A673 (cell line): Measurements from ENCODE around the gene SPEG. TPM values are rescaled to one million over a fixed set of nuclear protein-coding genes. Genes with fewer than 3 reads are reported as not detected.

ENCODE experiments used
- BruUV-seq: library from RNA; stranded (reverse); fragments of 400-500 nt; replicated peaks from 2 replicates; lab custom pipeline; 2021; lab: Mats Ljungman, UMichigan
- CTCF ChIA-PET: fragments of 300-600 bp; sonication (Branson Sonifier 250); formaldehyde crosslinking; loops from one replicate; lab custom pipeline; 2022; ENCODE audit warnings: antibody characterized with exemption; lab: Charles Lee
- POLR2A ChIA-PET: fragments of 300-600 bp; sonication (Branson Sonifier 250); formaldehyde crosslinking; loops from one replicate; lab custom pipeline; 2022; ENCODE audit warnings: antibody characterized with exemption; ENCODE audit not compliant: low non-redundant PET; lab: Charles Lee
- DNase-seq: peaks from one replicate; pipeline ENCODE4 v3.0.0-alpha.2; 2015; ENCODE audit warnings: low spot score
- H3K27ac ChIP-seq: fragments of 200-600 bp; sonication (generic); 2 replicates; pipeline ENCODE4 v1.5.1; 2016; ENCODE audit warnings: mixed run types, low read depth, mild to moderate bottlenecking, mixed read lengths, antibody characterized with exemption, low read length; ENCODE audit not compliant: poor library complexity, severe bottlenecking
- H3K27me3 ChIP-seq: fragments of 200-600 bp; sonication (generic); replicated peaks from 2 replicates; pipeline ENCODE4 v1.6.1; 2017; ENCODE audit warnings: mixed run types, low read depth, mild to moderate bottlenecking, mixed read lengths, antibody characterized with exemption, low read length; ENCODE audit not compliant: insufficient read depth, poor library complexity
- H3K36me3 ChIP-seq: fragments of 200-600 bp; sonication (generic); 2 replicates; pipeline ENCODE4 v1.6.1; 2016; ENCODE audit warnings: mixed run types, mild to moderate bottlenecking, mixed read lengths, antibody characterized with exemption, low read length; ENCODE audit not compliant: insufficient read depth, poor library complexity, severe bottlenecking
- H3K4me1 ChIP-seq: fragments of 200-600 bp; sonication (generic); 2 replicates; pipeline ENCODE4 v1.6.1; 2017; ENCODE audit warnings: mixed run types, mild to moderate bottlenecking, mixed read lengths, antibody characterized with exemption, low read length; ENCODE audit not compliant: insufficient read depth, poor library complexity, severe bottlenecking
- H3K4me3 ChIP-seq: fragments of 200-600 bp; sonication (generic); 2 replicates; pipeline ENCODE4 v1.5.1; 2016; ENCODE audit warnings: low read depth, mixed run types, mild to moderate bottlenecking, mixed read lengths, low read length; ENCODE audit not compliant: poor library complexity, severe bottlenecking
- H3K9me3 ChIP-seq: fragments of 200-600 bp; sonication (generic); 2 replicates; pipeline ENCODE4 v1.6.1; 2016; ENCODE audit warnings: mixed run types, low read depth, mild to moderate bottlenecking, mixed read lengths, antibody characterized with exemption, low read length; ENCODE audit not compliant: poor library complexity, severe bottlenecking
- CTCF ChIP-seq: fragments of 300-800, 200-600 bp; sonication (generic); conservative IDR thresholded peaks from 2 replicates; pipeline ENCODE4 v1.5.1; 2017; ENCODE audit warnings: low read depth, mild to moderate bottlenecking, antibody characterized with exemption, low read length, moderate library complexity, mixed read lengths
- EZH2 ChIP-seq: fragments of 200-600 bp; sonication (generic); IDR thresholded peaks from 2 replicates; pipeline ENCODE4 v1.6.1; 2017; ENCODE audit warnings: borderline replicate concordance, low read depth, mild to moderate bottlenecking, mixed read lengths, antibody characterized with exemption, low read length; ENCODE audit not compliant: poor library complexity, severe bottlenecking
- intact Hi-C: fragments of 100-400 bp; cut with micrococcal nuclease; formaldehyde crosslinking; loops from one replicate; pipeline ENCODE4 v1.10.0; 2022; ENCODE audit not compliant: unreplicated experiment
- total RNA-seq: library from RNA; stranded (reverse); gene quantifications from 2 replicates; pipeline ENCODE4 v1.2.3, GENCODE V29; 2021

Gene SPEG
- total RNA-seq, 1 experiment from 2014 or later = 8.4 TPM

DNA sequence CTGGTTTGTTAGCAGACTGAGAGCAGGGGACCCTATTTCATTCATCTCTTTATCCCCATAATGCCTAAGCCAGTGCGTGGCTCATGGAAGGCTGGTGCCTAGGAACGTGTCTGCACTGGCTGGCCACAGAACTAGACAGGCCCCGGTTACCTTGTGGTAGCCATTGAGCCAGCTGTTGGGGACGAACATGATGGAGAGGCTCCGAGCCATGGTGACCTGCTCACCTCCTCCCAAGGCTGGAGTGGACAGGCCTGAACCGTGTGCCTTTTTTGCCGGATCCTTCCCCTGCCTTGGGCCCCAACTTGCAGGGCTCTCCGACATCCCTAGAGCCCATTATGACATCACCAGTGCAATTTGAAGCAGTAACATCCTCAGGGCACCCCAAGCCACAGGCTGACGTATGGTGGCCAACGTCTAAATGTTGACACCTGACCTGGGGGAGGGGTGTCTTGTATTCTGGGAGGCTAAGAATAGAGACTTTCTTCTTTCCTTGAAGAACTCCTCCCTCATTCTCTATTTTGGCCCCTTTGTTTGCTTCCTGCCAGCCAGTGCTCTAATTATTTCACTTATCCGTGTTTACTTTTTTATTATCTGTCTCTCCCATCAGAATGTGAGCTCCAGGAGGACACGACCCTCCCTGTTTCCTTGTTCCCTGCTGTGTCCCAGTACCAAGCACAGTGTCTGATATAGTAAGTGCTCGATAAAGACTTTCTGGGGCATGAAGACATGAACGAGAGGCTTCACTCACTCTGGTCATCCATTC is 34.7 kb upstream of the SPEG start:
- no peak for DNase-seq
- BruUV-seq = no TSS peak
- Histone ChIP-seq H3K36me3 (no peaks in the 10 kb centered on the region), H3K27ac (no peak overlapping the region), H3K9me3 (no peaks in the 10 kb centered on the region), H3K4me3 (no peak overlapping the region), H3K27me3 (no peaks in the 10 kb centered on the region), H3K4me1 (peaks cover 6% of the 10 kb centered on the region)
- intact Hi-C loops = loop anchor here (5.0 kb wide), 1 partner anchor 242 kb away; no protein-coding TSS in a partner anchor
- ChIA-PET CTCF (no interaction called here), POLR2A (no interaction called here)
- TF ChIP-seq EZH2 = no peak
- no peak for TF ChIP-seq CTCF

DNA sequence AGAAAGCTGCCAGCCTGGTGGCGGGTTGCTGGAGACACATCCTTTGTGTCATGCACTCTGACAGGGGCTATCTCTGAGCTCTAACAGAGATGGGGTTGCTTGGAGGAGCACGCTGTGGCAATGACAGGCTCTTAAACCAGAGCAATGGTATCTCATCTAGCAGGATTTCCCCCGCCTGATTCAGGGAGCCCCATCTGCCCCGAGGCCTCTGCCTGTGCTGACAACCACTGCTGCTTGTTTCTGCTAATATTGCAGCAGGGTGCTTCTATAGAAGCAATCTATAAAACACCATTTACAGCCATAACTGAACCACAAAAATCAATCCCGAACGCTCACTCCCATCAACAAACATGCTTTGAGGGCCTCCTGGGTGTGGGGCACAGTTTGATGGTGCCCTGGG is 34.1 kb upstream of the SPEG start:
- H3K9me3 ChIP-seq = no peaks in the 10 kb centered on the region
- H3K27ac ChIP-seq = no peak overlapping the region
- peaks cover 6% of the 10 kb centered on the region for H3K4me1 ChIP-seq
- no peak overlapping the region for H3K4me3 ChIP-seq
- POLR2A ChIA-PET = no interaction called here
- H3K36me3 ChIP-seq = no peaks in the 10 kb centered on the region
- TF ChIP-seq CTCF (no peak), EZH2 (no peak)
- CTCF ChIA-PET = no interaction called here
- no TSS peak for BruUV-seq
- intact Hi-C loops = loop anchor here (5.0 kb wide), 1 partner anchor 242 kb away; no protein-coding TSS in a partner anchor
- H3K27me3 ChIP-seq = no peaks in the 10 kb centered on the region
- DNase-seq = no peak

DNA sequence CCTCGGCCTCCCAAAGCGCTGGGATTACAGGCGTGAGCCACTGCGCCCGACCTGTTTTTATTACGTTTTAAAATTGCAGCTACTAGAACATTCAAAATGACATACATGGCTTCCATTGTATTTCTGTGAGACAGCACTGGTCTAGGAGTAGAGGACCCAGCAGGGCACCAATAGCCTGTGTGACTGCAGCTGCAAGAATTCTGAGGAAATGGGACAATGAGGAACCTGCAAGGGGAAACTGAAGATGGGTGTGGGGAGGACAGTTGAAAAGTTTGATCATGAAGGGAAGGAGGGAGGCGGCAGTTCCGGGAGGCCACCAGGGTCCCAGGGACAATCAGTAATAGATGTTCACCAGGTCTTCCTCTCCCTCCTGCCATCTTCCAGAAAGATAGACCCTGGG is 33.0 kb upstream of the SPEG start:
- H3K27ac ChIP-seq = no peak overlapping the region
- no TSS peak for BruUV-seq
- H3K4me3 ChIP-seq = no peak overlapping the region
- no peaks in the 10 kb centered on the region for H3K36me3 ChIP-seq
- DNase-seq = no peak
- intact Hi-C loops = loop anchor here (5.0 kb wide), 1 partner anchor 241 kb away; no protein-coding TSS in a partner anchor
- no peaks in the 10 kb centered on the region for H3K27me3 ChIP-seq
- POLR2A ChIA-PET = no interaction called here
- CTCF ChIA-PET = interaction anchor here (4.3 kb wide), 1 partner anchor 128 kb away, joined by 35 read pairs; no protein-coding TSS in a partner anchor
- H3K4me1 ChIP-seq = peaks cover 6% of the 10 kb centered on the region
- no peak for TF ChIP-seq CTCF
- no peak for TF ChIP-seq EZH2
- H3K9me3 ChIP-seq = no peaks in the 10 kb centered on the region
